Measurements from ENCODE around the gene CHRM4. TPM values are rescaled to one million over a fixed set of nuclear protein-coding genes. Genes with fewer than 3 reads are reported as not detected.

Gene CHRM4
- total RNA-seq, 1 donor from 2014 or later: not detected

GRCh38 chr11:46369458-46370152 is 22.0 kb downstream of the CHRM4 start:
- DNase-seq (ENCODE audit: low spot score): no peak

- DNase-seq (ENCODE audit: low spot score): no peak
Measured at GRCh38 chr11:46367916-46368267, 23.7 kb downstream of the CHRM4 start.

GRCh38 chr11:46367244-46367915 is 24.2 kb downstream of the CHRM4 start:
- no peak for DNase-seq (ENCODE audit: low spot score)

GRCh38 chr11:46366661-46367161 is 24.9 kb downstream of the CHRM4 start:
- DNase-seq (ENCODE audit: low spot score): no peak

GRCh38 chr11:46366260-46366659 is 25.3 kb downstream of the CHRM4 start:
- no peak for DNase-seq (ENCODE audit: low spot score)

- no peak for DNase-seq (ENCODE audit: low spot score)
Measured at GRCh38 chr11:46364791-46365190, 26.8 kb downstream of the CHRM4 start.

- DNase-seq (ENCODE audit: low spot score): no peak
Measured at GRCh38 chr11:46364056-46364455, 27.5 kb downstream of the CHRM4 start.

GRCh38 chr11:46363455-46364005 is 28.0 kb downstream of the CHRM4 start:
- DNase-seq (ENCODE audit: low spot score): no peak

GRCh38 chr11:46363031-46363407 is 28.6 kb downstream of the CHRM4 start:
- no peak for DNase-seq (ENCODE audit: low spot score)

- no peak for DNase-seq (ENCODE audit: low spot score)
Measured at GRCh38 chr11:46362156-46363030, 29.2 kb downstream of the CHRM4 start.

- no peak for DNase-seq (ENCODE audit: low spot score)
Measured at GRCh38 chr11:46361283-46362155, 30.1 kb downstream of the CHRM4 start.

GRCh38 chr11:46360878-46361277 is 30.7 kb downstream of the CHRM4 start:
- DNase-seq (ENCODE audit: low spot score): no peak

- DNase-seq (ENCODE audit: low spot score): no peak
Measured at GRCh38 chr11:46359953-46360352, 31.6 kb downstream of the CHRM4 start.

- DNase-seq (ENCODE audit: low spot score): no peak
Measured at GRCh38 chr11:46357483-46357936, 34.1 kb downstream of the CHRM4 start.

- no peak for DNase-seq (ENCODE audit: low spot score)
Measured at GRCh38 chr11:46356924-46357482, 34.6 kb downstream of the CHRM4 start.

GRCh38 chr11:46353698-46354097 is 37.9 kb downstream of the CHRM4 start:
- DNase-seq (ENCODE audit: low spot score): no peak

- DNase-seq (ENCODE audit: low spot score): no peak
Measured at GRCh38 chr11:46352063-46352841, 39.3 kb downstream of the CHRM4 start.

GRCh38 chr11:46351606-46352005 is 40.0 kb downstream of the CHRM4 start:
- no peak for DNase-seq (ENCODE audit: low spot score)

- DNase-seq (ENCODE audit: low spot score): no peak
Measured at GRCh38 chr11:46351148-46351547, 40.4 kb downstream of the CHRM4 start.

Data from mesenteric fat pad (tissue), 1 donor.